Ovary (tissue), 10 donors: ENCODE data around the gene OR5M8. TPM values are rescaled to one million over a fixed set of nuclear protein-coding genes. Genes with fewer than 3 reads are reported as not detected.

ENCODE experiments used
- DNase-seq, 5 donors: peaks; one replicate each; pipeline ENCODE4 v3.0.0-alpha.2; 2019 to 2020
- H3K27ac ChIP-seq, 2 donors: fragments of 200-600 bp; one replicate each; pipeline versions ENCODE4 v1.5.1 to v1.8.0; 2019 to 2022
- H3K27me3 ChIP-seq: fragments of 200-600 bp; one replicate; pipeline ENCODE4 v1.8.0; 2022
- H3K36me3 ChIP-seq: fragments of 200-600 bp; sonication (generic); one replicate; pipeline ENCODE4 v1.5.1; 2019
- H3K4me1 ChIP-seq: one replicate; pipeline ENCODE4 v1.8.1; 2013; ENCODE audit warnings: mild to moderate bottlenecking, moderate library complexity; ENCODE audit not compliant: insufficient read depth
- H3K4me3 ChIP-seq: fragments of 200-600 bp; sonication (generic); one replicate; pipeline ENCODE4 v1.5.1; 2017
- H3K9me3 ChIP-seq, 2 donors: fragments of 200-600 bp in 1 of 2; sonication (generic) in 1 of 2; one replicate each; pipeline versions ENCODE4 v1.5.1 to v1.8.1; 2013 to 2019; ENCODE audit warnings: mild to moderate bottlenecking in 1 of 2, moderate library complexity in 1 of 2
- CTCF ChIP-seq, 3 donors: fragments of 450-650 bp in 2 of 3; fragments of 200-600 bp in 1 of 3; IDR thresholded peaks; one replicate each; pipeline versions ENCODE4 v1.5.1 to v1.8.0; 2016 to 2022; ENCODE audit warnings: antibody characterized with exemption in 3 of 3, mild to moderate bottlenecking in 1 of 3
- EP300 ChIP-seq: sonication (generic); formaldehyde crosslinking; IDR thresholded peaks from one replicate; pipeline ENCODE4 v1.6.1; 2017; ENCODE audit warnings: antibody characterized with exemption
- POLR2A ChIP-seq: fragments of 450-650 bp; IDR thresholded peaks from one replicate; pipeline ENCODE4 v1.6.1; 2017; ENCODE audit warnings: antibody characterized with exemption, mild to moderate bottlenecking, moderate library complexity
- WGBS, 3 donors: extraction: QIAGEN DNeasy Blood & Tissue Kit in 1 of 3; methylation state at CpG; one replicate each; pipeline versions ENCODE4 v1.1.5 to v1.1.7; 2013 to 2017; 5-methylcytosine and 5-hydroxymethylcytosine counted together
- intact Hi-C, 4 donors: fragments of 100-400 bp; cut with DNase I; formaldehyde crosslinking; loops; one replicate each; pipeline versions ENCODE4 v1.11.0 to v1.15.1; 2022 to 2023
- long read RNA-seq, 3 donors: library from polyadenylated mRNA in 2 of 3; unstranded in 2 of 3; transcript quantifications; one replicate each; pipeline ENCODE4 v2.0.0 and lab custom pipeline, GENCODE V29; 2021 to 2026
- polyA plus RNA-seq, 2 donors: library from polyadenylated mRNA; stranded (reverse); fragments of 200-250 nt in 1 of 2; fragments of 350-450 nt in 1 of 2; fragmentation: Illumina TruSeq in 1 of 2; extraction: RNeasy Lipid Tissue Mini Kit (QIAGEN cat#74804) in 1 of 2; gene quantifications; one replicate each; pipeline ENCODE4 v1.2.3, GENCODE V29; 2013 to 2014
- total RNA-seq, 7 donors: library from RNA; depleted of rRNA in 2 of 7; stranded (reverse); fragments of >200 nt in 2 of 7; fragmentation: NEBNext Ultra II Directional in 3 of 7; extraction: Animal tissue kit (Norgen Biotek cat#: 25700) in 3 of 7; gene quantifications; one replicate each; pipeline versions ENCODE4 v1.1.0 to v1.2.4, GENCODE V29; 2016 to 2023
- donor health status: DM: no; HTN: no; CAD: no; lungs with moderate emphysema.
- donor health status: DM: no; HTN: no; CAD: no.
- donor health status: Bipolar disorder and iron deficiency.
- donor health status: DM: yes; HTN: yes; CAD: no.
- donor health status: DM: no; HTN: no; CAD: no.
- donor health status: DM: yes; HTN: yes; CAD: no.

The OR5M8 gene
- not detected for total RNA-seq
- not detected for polyA plus RNA-seq
- long read RNA-seq, donor 1: 0 reads
- long read RNA-seq, donor 2: 0 reads
- long read RNA-seq, donor 3: 0 reads

DNA sequence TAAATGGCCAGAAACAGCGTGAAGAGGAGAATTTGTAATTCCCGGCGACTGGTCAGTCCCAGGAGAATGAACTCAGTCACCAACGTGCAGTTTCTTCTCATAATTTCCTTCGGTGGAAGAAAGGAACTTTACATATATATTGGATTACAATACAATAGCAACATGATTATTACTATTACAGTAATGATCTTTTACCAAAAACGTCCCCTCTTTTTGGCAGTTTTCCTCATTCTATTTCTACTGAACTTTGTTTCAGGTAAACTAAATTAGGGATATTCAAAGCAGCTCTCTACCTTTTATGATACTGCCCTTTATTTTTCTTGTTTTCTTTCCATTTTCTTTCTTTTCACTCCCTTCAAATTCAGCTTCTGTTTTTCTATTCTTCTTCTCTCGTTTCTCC lies at the start of gene OR5M8:
TSS of gene OR5M8 (minus strand) at position 101 of the 400 bp plus-strand sequence. CDS start at position 101, 0 bp downstream.
- H3K4me3 ChIP-seq: no peak within 1 kb of the TSS
- 70 to 78% (median 75%) methylated on average over 7 of the region's 7 CpGs for WGBS, 3 donors
- H3K4me1 ChIP-seq: no peaks in the 10 kb centered on the region
- H3K36me3 ChIP-seq: no peaks in the 10 kb centered on the region
- no peak within 1 kb of the TSS for H3K27ac ChIP-seq
- DNase-seq: no peak
- intact Hi-C loops: no loop called here
- TF ChIP-seq EP300 (no peak), POLR2A (no peak), CTCF (IDR thresholded peaks at IDR 0.05) (no peak)
- H3K27me3 ChIP-seq: no peaks in the 10 kb centered on the region
- H3K9me3 ChIP-seq: no peaks in the 10 kb centered on the region

GRCh38 chr11:56533054-56533740 lies 42.0 kb upstream of the OR5M8 start:
- intact Hi-C loops: no loop called here
- TF ChIP-seq POLR2A (no peak), EP300 (no peak), CTCF (IDR thresholded peaks at IDR 0.05) (no peak)
- Histone ChIP-seq H3K4me3 (no peak overlapping the region), H3K36me3 (no peaks in the 10 kb centered on the region), H3K27me3 (no peaks in the 10 kb centered on the region), H3K9me3 (no peaks in the 10 kb centered on the region), H3K4me1 (no peaks in the 10 kb centered on the region), H3K27ac (no peak overlapping the region)
- no peak for DNase-seq
- 57 to 70% (median 59%) methylated on average over 3 of the region's 3 CpGs for whole genome bisulfite sequencing, 3 donors

DNA sequence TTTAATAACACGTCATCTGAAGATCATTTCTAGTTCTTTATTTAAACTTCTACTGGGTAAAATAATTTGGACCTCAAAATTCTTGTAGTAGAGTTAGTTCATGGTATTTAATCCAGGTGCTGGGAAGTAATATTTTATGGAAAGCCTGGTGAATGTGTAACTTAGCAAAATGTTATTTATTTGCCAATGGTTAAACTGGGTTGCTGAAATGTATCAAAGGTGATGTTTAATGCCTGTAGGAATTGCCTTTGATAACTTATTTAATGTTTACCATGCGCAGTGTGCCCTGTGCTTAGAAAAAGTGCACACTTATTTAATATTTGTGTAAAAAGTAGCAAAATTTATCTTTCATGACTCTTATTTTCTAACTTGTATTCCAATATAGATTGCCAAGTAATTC lies 40.7 kb upstream of the OR5M8 start:
- no peak overlapping the region for H3K4me3 ChIP-seq
- TF ChIP-seq EP300: no peak
- TF ChIP-seq POLR2A: no peak
- no peak for TF ChIP-seq CTCF (IDR thresholded peaks at IDR 0.05)
- intact Hi-C loops: no loop called here
- no peak overlapping the region for H3K27ac ChIP-seq
- H3K27me3 ChIP-seq: no peaks in the 10 kb centered on the region
- no peaks in the 10 kb centered on the region for H3K36me3 ChIP-seq
- no peaks in the 10 kb centered on the region for H3K4me1 ChIP-seq
- H3K9me3 ChIP-seq: no peaks in the 10 kb centered on the region
- no peak for DNase-seq
- 72 to 79% (median 78%) methylated on average over 2 of the region's 2 CpGs for WGBS, 3 donors

GRCh38 chr11:56522008-56522407 lies 30.8 kb upstream of the OR5M8 start:
- Histone ChIP-seq H3K27me3 (no peaks in the 10 kb centered on the region), H3K9me3 (no peaks in the 10 kb centered on the region), H3K36me3 (no peaks in the 10 kb centered on the region), H3K4me3 (no peak overlapping the region), H3K27ac (no peak overlapping the region), H3K4me1 (no peaks in the 10 kb centered on the region)
- intact Hi-C loops: loop anchor here in 1 of 4 donors (10.0 kb wide), 1 partner anchor 57 kb away; a partner anchor contains a TSS
- TF ChIP-seq POLR2A (no peak), CTCF (IDR thresholded peaks at IDR 0.05) (no peak), EP300 (no peak)
- no peak for DNase-seq
- WGBS, 3 donors: 57 to 66% (median 58%) methylated on average over 5 of the region's 5 CpGs
